ENCODE results near the gene CDC42EP4.
"Not testable (repeated sequence)": the region's sequence is repeated elsewhere in the genome, so short reads cannot be mapped to it uniquely, and the experiment has no call there.

Gene CDC42EP4

DNA sequence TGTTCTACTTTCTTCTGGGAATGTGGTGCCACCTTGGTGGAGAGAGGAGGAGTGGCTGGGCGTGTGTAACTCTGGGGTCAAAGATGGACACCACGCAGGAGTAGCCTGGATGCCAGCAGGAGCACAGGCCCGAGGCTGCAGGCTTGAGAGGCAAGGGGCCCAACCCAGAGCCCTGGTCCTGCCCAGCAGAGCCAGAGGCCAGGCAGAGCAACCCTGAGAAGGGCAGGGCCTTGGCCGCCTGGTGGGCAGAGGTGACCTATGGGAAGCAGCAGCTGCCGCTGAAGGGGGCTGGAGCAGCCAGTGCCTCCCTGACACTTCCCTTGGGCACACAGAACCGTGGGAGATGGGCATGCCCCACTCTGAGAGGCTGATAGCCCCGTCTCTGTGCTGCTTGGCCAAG is 32.1 kb downstream of the CDC42EP4 start:
- no peak for DNase-seq (ENCODE audit: low read depth in 2 of 2)

DNA sequence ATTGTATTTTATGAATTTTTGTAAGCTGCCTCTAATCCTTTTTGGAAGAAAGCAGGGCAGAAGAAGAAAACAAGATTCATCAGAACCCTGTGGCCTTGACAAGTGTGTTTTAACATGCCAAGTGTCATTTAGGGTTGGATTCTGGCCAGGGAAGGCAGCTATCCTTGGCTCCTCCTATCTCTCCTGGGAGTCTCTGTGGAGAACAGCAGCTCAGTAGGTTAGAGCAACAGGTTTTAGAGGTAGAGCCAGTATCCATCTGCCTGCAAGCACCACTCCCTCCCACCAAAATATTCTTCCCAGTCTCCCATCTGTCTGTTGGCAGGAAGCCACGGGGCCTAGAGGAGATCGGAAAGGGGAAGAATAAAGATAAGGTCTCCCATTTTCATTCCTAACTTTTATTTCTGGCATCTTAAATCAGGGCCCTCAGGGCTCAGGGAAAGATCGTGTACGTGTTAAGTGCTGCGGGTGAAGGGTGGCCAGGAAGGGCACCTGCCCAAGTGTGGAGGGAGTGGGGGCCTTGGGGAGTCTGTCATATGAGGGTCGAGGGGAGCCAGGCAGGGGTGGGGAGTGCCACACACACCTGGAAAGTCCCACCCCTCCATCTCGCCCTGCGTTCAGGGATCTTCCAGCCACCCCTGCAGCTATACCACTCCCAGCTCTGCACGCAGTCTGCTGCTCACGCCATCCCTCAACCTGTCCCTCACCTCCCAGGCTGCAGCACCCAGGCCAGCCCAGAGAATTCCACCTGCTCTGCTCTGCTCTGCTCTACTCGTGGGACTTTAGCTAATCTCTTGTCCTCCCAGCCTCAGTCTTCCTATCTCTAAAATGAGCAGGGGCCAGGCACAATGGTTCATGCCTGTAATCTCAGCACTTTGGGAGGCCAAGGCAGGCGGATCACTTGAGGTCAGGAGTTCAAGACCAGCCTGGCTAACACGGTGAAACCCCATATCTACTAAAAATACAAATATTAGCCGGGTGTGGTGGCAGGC is 33.0 kb downstream of the CDC42EP4 start:
- DNase-seq (ENCODE audit: low read depth in 2 of 2): no peak

DNA sequence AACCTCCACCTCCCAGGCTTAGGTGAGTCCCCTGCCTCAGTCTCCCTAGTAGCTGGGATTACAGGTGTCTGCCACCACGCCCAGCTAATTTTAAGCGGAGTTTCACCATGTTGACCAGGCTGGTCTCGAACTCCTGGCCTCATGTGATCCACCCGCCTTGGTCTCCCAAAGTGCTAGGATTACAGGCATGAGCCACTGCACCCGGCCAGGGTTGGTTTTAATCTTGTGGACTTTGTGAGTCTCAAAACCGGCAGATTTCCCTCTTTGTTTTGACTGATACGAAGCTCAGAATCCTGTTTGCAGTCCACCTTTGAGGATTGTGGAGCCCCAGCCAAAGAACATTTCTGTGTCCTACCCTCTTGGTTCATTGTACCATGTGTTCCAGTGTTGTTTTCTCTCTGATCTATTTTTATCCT is 33.7 kb downstream of the CDC42EP4 start:
- DNase-seq (ENCODE audit: low read depth in 2 of 2): no peak

DNA sequence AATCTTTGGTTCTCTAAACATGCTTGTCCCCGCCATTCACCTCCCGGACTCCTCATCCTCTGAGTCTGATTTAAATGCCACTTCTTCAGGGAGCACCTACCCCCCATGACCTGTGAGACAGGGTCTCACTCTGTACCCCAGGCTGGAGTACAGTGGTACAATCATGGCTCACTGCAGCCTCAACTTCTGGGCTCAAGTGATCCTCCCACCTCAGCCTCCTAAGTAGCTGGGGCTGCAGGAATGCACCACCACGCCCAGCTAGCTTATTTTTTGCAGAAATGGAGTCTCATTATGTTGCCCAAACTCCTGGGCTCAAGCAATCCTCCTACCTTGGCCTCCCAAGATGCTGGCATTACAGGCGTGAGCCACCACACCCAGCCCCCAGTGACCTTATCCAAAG is 37.3 kb downstream of the CDC42EP4 start:
- DNase-seq (ENCODE audit: low read depth in 2 of 2): no peak

DNA sequence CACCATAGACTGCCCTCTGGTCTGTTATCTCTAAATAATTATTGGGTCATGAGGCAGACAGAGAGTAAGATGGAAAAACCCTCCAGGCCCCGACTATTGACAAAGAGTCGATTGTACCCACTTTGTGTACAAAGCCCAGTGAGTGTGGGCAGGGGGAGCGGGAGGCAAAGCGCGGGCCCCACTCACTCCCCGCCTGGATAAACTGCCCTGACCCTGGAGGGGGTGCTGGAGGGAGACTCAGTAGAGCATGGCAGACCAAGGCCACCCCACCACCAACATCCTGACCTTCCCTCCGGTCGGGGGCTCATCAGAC is 38.9 kb downstream of the CDC42EP4 start:
- DNase-seq (ENCODE audit: low read depth in 2 of 2): no peak

DNA sequence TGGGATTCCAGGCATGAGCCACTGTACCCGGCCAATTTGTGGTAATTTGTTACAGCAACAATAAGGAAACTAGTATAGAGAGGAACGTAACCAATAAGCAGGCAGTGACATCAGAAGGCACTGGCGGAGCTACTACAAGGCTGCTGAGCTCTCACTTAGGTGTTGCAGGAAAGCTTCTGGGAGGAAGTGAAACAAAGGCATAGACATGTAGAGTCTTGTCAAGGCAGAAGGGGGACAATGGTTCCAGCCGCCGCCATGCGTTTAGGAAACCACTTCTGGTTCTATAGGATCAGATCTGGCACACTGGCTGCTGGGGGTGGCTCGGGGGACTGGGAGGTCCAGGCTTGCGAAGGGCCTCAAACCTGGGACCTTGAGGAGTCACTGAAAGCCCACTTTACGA is 40.7 kb downstream of the CDC42EP4 start:
- no peak for DNase-seq (ENCODE audit: low read depth in 2 of 2)

DNA sequence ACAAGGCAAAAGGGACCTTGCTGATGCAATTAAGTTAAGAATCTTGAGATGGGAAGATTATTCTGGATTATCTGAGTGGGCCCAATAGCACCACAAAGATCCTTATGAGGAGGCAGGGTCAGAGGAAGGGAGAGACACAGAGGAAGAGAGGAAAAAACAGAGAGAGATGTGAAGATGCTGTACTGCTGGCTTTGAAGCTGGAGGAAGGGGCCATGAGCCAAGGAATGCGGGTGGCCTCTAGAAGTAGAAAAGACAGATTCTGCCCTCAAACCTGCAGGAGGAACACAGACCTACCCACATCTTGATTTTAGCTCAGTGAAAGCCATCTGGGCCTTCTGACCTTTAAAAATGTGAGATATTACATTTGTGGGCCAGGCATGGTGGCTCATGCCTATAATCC is 42.0 kb downstream of the CDC42EP4 start:
- no peak for DNase-seq (ENCODE audit: low read depth in 2 of 2)

DNA sequence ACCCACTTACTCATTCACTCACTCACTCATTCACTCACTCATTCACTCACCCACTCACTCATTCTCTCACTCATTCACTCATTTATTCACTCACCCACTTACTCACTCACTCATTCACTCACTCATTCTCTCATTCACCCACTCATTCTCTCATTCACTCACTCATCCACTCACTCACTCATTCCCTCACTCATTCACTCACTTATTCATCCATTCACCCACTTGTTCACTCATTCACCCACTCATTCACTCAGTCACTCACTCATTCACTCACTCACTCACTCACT is 42.5 kb downstream of the CDC42EP4 start:
- DNase-seq (ENCODE audit: low read depth in 2 of 2): no peak

DNA sequence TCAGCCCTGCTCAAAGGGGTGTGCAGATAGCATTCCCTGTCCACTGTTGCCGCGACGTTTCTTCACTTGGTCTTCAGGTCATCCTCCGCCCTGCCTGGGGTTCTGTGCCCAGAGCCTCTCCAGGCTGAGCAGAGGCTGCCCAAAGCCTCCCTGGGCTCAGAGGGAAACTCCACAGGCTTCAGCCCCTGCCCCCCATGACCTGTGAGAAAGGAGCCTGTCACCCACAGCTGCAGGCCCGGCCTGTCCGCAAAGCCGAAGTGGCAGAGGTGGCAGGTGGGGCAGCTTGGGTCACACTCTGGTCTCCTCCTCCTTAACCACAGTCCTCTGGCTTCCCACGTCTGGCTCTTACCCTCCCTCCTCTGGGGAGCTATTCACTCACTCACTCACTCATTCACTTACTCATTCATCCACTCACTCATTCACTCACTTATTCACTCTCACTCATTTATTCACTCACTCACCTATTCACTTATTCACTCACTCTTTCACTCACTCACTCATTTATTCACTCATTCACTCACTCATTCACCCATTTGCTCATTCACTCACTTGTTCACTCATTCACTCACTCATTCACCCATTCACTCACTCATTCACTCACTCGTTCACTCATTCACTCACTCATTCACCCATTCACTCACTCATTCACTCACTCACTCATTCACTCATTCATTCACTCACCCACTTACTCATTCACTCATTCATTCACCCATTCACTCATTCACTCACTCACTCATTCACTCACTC is 43.0 kb downstream of the CDC42EP4 start:
- DNase-seq (ENCODE audit: low read depth in 2 of 2): no peak

DNA sequence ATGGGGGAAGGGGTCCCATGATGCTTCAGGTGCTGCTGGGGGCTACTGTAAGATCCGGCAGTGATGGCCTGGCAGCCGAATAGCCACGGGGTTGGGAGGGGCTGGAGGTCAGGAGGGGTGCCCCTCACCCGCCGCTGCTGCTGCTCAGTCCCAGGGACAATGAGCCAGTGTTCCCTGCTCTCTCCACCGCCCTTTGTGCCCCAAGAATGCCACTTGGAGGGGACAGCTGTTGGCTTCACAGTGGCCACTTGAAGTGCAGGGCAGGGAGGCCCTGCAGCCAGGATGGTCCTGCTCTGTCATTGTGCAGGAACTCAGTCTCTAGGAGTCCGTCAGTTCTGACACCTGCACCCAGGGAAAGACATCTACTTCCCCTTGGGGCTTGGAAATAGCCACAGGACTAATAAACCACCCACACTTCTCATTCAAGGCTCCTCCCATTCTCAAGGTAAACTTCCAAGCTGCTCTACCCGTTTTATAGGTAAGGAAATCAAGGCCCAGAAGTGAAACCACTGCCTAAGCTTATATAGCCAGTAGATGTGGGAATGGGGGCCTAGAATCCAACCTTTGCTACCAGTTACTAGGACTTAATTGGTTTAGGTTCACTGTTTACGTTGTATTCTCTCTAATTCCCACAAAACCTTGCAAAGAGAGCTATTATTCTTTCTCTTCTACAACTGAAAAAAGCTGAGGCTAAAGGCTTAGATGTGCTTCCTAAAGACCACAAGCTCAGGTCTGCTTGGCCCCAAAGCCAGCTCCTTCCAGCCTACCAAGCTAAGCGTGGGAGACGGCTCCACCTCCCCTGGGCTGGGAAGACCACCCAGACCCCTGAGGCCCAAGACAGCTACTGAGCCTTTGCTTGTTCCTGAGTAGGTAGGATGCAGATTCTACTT is 43.9 kb downstream of the CDC42EP4 start:
- DNase-seq (ENCODE audit: low read depth in 2 of 2): no peak

DNA sequence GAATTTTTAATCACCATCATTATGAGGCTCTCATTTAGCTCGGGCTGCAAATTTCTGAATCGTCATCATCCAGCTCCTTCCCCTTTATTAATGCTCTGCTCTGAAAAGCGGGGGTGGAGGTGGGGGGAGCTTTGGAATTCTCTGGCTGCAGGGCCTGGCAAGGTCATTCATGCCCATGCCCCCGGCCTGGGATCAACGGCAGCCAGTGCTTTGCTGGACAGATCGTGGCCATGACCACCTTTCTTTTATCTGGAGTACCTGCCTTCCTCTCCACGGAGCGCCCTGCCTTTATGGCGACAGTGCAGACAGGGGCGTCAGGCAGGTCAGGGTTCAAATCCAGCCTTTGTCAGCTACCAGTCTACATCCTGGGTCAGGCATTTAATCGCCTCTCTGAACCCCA is 45.0 kb downstream of the CDC42EP4 start:
- DNase-seq (ENCODE audit: low read depth in 2 of 2): no peak

DNA sequence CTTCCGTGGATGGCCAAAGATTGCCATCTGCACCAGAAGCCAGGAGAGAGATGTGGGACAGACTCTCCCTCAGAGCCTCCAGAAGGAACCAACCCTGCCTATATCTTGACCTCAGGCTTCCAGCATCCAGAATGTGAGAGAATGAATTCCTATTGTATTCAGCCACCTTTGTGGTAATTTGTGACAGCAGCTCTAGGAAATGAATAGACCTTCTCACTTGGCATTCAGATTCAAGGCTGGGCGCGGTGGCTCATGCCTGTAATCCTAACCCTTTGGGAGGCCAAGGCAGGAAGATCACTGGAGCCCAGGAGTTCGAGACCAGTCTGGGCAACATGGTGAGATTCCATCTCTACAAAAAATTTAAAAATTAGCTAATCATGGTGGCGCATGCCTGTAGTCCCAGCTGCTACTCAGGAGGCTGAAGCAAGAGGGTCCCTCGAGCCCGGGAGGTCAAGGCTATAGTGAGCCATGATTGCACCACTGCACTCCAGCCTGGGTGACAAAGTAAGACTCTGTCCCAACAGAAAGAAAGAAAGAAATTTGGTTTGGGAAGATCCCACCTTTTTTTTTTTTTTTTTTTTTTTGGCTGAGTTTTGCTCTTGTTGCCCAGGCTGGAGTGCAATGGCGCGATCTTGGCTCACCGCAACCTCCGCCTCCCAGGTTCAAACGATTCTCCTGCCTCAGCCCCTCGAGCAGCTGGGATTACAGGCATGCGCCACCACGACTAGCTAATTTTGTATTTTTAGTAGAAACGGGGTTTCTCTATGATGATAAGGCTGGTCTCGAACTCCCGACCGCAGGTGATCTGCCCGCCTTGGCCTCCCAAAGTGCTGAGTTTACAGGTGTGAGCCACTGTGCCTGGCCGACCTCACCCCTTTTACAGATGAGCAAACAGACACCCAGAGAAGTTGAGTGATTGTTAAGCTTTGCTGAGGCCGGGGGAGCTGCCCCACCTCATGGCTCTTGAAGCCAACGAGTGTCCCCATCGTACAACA is 45.9 kb downstream of the CDC42EP4 start:
- no peak for DNase-seq (ENCODE audit: low read depth in 2 of 2)

DNA sequence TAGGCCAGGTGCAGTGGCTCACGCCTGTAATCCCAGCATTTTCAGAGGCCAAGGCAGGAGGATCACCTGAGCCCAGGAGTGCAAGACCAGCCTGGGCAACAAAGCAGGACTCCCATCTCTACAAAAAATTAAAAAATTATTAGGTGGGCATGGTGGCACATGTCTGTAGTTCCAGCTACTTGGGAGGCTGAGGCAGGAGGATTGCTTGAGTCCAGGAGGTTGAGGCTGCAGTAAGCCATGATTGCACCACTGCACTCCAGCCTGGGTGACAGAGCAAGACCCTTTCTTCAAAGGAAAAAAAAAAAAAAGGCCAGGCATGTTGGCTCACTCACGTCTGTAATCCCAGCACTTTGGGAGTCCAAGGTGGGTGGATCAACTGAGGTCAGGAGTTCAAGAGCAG is 47.4 kb downstream of the CDC42EP4 start:
- DNase-seq (ENCODE audit: low read depth in 2 of 2): not testable (repeated sequence)

DNA sequence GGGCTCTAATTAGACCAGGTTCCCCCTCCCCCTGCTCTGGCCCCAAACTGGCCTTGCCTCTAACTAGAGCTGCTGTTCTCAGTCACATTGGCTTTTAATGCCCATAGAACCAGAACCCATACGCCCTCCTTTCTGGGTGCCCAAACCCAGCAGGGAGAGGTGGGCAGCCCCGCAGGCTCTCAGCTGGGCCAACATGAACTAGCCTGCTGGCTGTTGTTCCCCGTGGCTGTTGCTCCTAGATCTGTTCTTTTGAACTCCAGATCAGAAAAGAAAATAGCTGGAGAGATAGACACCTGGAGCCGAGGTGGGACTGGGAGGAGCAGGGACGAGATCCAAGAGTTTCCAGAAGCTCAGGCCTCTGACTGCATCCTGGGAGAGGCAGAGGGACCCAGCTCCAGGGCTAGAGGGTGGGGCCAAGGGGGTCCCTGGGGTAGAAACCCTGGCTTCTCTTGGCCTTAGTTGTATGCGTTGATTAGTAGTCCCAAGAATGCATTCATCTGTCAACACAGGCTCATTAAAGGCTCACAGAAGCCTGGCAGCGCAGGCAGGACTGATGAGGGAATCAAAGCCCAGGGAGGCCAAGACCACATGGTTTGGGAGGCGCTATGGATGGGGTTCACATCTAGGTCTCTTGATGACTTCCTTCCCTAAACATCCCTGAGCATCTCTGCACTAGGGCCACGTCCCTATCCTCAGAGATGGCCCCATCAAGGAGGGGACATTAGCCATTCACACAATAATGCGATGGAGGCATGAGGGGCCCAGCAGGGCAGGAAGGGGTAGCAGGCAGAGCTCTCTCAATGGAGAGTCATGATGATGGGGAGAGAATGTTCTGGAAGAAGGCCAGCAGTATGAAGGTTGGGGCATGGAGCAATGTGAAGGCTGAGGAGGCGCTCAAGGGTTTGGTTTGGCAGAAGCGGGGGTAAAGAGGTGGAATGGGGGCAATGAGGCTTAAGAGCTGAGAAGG is 48.8 kb downstream of the CDC42EP4 start:
- no peak for DNase-seq (ENCODE audit: low read depth in 2 of 2)

DNA sequence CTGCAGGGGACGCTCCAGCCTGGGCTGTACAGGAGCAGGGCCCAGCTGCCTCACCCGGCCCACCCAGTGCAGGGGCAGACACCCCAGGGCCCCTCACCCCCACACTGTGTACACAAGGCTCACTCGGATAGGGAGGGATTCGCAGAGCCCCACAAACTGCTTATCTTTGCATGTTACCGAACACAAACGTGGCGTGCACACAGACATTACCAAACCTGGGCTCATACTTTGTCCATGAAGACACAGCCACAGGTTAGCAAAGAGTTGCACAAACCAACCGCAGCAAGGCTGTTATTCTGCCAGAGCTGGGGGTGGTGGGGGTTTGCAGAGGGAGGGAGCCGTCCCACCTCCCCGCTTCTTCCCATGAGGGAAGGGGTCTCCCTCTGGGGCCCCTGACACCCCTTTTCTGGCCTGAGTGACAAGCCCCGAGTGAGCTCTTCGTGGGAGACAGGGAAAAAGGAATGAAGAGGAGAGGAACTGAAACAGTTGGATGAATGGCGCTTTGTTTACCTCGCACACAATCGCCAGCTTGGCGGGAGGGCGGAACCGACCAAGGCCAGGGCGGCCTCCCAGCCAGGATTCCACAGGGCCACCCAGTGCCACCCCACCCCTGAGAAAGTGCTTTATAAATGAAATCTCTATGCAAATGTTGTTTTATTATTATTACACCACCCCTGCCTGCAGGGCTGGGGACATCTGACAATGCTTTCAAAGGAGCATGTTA is 49.7 kb downstream of the CDC42EP4 start:
- no peak for DNase-seq (ENCODE audit: low read depth in 2 of 2)

DNA sequence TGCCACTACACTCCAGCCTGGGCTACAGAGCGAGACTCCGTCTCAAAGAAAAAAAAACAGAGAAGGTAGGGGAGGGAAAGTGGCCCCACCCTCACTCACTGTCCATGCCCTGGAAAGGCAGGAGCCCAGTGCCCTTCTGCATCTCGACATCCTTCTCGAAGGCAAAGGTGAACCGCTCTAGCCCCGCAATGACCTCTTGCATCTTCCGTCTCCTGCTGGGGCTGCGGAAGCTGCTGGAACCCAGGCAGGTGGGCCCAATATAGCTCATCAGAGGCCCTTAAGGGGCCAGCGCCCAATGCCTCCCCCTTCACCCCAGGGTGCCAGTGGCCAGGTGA is 50.2 kb downstream of the CDC42EP4 start, which contains the start of gene CPSF4L:
Gene CPSF4L, minus strand, starts transcription at position 264 of the 335 bp plus-strand sequence. Its CDS starts 62 bp downstream, at position 202.
- no peak for DNase-seq (ENCODE audit: low read depth in 2 of 2)

DNA sequence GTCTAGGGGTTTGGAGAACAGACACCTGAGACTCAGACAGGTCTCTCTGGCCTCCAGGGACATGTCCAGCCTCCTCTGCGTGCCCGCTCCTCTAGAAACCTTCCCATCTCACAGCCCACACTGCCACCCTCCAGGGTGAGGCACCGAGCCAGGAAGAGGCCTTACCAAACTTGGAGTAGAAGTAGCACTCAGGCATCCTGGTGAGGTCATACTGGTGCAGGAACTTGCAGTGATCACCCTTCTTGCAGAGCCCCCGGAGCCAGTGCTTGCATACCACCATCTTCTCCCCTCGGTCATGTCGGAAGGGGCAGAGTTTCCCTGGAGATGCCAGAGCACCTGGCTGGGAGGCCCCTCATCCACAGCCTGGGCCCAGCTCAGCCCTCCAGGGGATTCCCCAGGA is 54.3 kb downstream of the CDC42EP4 start:
- no peak for DNase-seq (ENCODE audit: low read depth in 2 of 2)

DNA sequence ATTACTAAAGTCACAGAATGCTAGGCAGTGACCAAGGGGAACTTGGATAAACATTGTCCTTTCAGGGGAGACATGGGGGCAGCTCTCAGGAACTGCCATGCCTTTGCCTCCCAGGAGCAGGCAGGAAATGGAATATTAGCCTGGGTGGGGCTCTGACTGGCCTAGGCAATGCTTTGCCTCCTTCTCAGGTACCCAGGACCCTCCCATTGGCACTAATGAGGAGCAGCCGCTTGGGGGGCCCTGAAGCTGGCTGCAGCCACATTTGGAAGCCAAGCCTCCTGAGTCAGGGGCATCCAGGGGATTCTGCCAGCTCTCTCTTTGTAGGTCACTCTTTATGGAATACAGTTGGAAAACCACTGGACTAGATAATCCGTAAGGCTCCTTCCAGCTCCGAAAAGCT is 55.6 kb downstream of the CDC42EP4 start:
- DNase-seq (ENCODE audit: low read depth in 2 of 2): no peak

DNA sequence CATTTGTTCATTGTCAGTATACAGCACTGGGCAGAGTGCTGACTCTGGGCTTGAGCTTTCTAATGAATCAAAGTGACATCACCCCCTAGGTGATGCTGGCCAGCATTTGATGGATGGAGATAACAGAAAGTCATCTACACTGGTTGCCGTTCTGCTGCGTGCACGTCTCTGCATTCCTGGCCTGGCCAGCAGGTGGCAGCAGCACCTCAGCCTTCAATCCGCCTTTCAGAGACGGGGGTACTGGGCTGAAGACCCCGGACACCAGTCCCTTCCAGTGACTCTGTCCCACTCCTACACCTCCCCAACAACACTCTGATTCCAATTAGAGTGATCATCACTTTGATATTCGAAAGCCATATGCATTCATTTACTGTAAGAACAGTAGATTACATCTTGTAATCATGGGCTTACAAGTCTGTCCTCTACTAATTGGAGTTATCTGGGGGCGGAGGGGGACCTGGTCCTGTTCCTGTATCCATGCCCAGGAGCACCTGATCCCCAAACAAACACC is 56.1 kb downstream of the CDC42EP4 start:
- peak; percentile 21 to 23 for DNase-seq (ENCODE audit: low read depth in 2 of 2)
